HG03139 (cell line): ENCODE data around the gene TNFRSF25.

Source experiments
- ATAC-seq: cut with Tn5 transposase; IDR thresholded peaks from one replicate; pipeline ENCODE4 v1.9.1; 2021; ENCODE audit not compliant: unreplicated experiment

The TNFRSF25 gene

GRCh38 chr1:6419804-6420453 is 46.0 kb downstream of the TNFRSF25 start, which contains the start of gene HES2:
TSS of gene HES2 (minus strand) at chr1:6419919. CDS start at chr1:6419820, 99 bp downstream.
- ATAC-seq, result no peak

- no peak for ATAC-seq
Observed at GRCh38 chr1:6419397-6419803, 46.6 kb downstream of the TNFRSF25 start.

GRCh38 chr1:6418668-6419396 is 47.1 kb downstream of the TNFRSF25 start:
- no peak for ATAC-seq

- no peak for ATAC-seq
Observed at GRCh38 chr1:6417961-6418667, 47.9 kb downstream of the TNFRSF25 start.

GRCh38 chr1:6416906-6417305 is 49.1 kb downstream of the TNFRSF25 start:
- no peak for ATAC-seq

GRCh38 chr1:6416295-6416656 is 49.7 kb downstream of the TNFRSF25 start:
- ATAC-seq, result no peak

GRCh38 chr1:6414881-6415626 is 50.9 kb downstream of the TNFRSF25 start:
- no peak for ATAC-seq

GRCh38 chr1:6414443-6414844 is 51.5 kb downstream of the TNFRSF25 start:
- ATAC-seq, result no peak

- ATAC-seq, result no peak
Observed at GRCh38 chr1:6412896-6413295, 53.1 kb downstream of the TNFRSF25 start.
